IPS-18a (cell line): Measurements from ENCODE around the gene UFSP1.
"Not testable (repeated sequence)": the region's sequence is repeated elsewhere in the genome, so short reads cannot be mapped to it uniquely, and the experiment has no call there.

Experiments used
- H3K27ac ChIP-seq: one replicate; pipeline ENCODE4 v1.5.1; 2013; ENCODE audit warnings: low read length
- H3K27me3 ChIP-seq: one replicate; pipeline ENCODE4 v1.6.1; 2013; ENCODE audit warnings: mild to moderate bottlenecking, low read length; ENCODE audit not compliant: control insufficient read depth, insufficient read depth
- H3K36me3 ChIP-seq: one replicate; pipeline ENCODE4 v1.6.1; 2013; ENCODE audit warnings: low read depth, low read length; ENCODE audit not compliant: control insufficient read depth
- H3K4me1 ChIP-seq: one replicate; pipeline ENCODE4 v1.6.1; 2013; ENCODE audit warnings: low read depth, low read length; ENCODE audit not compliant: control insufficient read depth
- H3K4me3 ChIP-seq: one replicate; pipeline ENCODE4 v1.5.1; 2013; ENCODE audit warnings: low read length
- H3K9ac ChIP-seq: one replicate; pipeline ENCODE4 v1.6.1; 2013; ENCODE audit warnings: mild to moderate bottlenecking, low read length, moderate library complexity
- H3K9me3 ChIP-seq: one replicate; pipeline ENCODE4 v1.6.1; 2013; ENCODE audit warnings: low read depth, low read length; ENCODE audit not compliant: control insufficient read depth

Gene UFSP1

DNA sequence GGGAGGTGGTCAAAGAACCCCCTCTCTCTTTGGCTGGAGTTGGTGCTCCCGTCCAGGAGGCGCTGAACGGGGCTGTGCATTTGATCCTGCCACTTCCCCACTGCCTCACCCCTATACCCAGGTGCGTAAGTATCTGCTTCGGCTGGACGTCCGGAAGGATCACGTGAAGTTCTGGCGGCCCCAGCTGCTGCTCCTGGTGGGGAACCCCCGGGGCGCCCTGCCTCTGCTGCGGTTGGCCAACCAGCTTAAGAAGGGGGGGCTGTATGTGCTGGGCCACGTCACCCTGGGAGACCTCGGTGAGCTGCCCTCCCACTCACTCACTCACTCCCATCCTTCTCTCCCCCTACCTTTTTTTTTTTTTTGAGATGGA, 27.9 kb downstream of the UFSP1 start:
- H3K4me3 ChIP-seq, result no peak overlapping the region
- no peak overlapping the region for H3K9ac ChIP-seq
- peaks cover 2% of the 10 kb centered on the region for H3K4me1 ChIP-seq
- H3K27ac ChIP-seq, result no peak overlapping the region
- H3K36me3 ChIP-seq, result peaks cover 6% of the 10 kb centered on the region
- no peaks in the 10 kb centered on the region for H3K9me3 ChIP-seq
- H3K27me3 ChIP-seq, result no peaks in the 10 kb centered on the region

DNA sequence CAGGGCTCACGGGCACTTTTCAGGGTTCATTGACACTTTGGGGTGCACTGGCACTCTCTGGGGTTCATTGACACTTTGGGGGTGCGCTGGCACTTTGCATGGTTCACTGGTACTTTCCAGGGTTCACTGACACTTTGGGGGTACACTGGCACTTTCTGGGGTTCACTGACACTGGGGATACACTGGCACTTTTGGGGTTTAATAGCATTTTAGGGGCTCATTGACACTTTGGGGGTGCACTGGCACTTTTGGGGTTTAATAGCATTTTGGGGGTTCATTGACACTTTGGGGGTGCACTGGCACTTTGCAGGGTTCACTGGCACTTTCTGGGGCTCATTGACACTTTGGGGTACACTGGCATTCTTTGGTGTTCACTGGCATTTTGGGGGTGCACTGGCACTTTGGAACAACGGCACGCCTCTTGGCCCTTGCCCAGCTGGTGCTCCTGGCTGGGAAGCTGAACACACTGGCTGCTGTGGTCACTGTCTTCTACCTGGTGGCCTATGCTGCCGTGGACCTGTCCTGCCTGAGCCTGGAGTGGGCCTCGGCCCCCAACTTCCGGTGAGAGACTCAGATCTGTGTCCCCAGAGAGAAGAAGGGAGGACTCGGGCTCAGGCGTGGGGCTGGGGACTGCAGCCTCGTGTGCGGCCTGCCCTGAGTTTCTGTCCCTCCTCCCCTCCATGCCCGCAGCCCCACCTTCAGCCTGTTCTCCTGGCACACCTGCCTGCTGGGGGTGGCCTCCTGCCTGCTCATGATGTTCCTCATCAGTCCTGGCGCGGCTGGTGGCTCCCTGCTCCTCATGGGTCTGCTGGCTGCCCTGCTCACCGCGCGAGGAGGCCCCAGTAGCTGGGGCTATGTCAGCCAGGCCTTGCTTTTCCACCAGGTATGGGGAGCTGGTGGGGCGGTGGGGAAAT, 28.6 kb downstream of the UFSP1 start:
- Histone ChIP-seq H3K9ac (no peak overlapping the region), H3K27me3 (no peaks in the 10 kb centered on the region), H3K36me3 (peaks cover 6% of the 10 kb centered on the region), H3K27ac (no peak overlapping the region), H3K4me1 (no peaks in the 10 kb centered on the region), H3K4me3 (no peak overlapping the region), H3K9me3 (no peaks in the 10 kb centered on the region)

DNA sequence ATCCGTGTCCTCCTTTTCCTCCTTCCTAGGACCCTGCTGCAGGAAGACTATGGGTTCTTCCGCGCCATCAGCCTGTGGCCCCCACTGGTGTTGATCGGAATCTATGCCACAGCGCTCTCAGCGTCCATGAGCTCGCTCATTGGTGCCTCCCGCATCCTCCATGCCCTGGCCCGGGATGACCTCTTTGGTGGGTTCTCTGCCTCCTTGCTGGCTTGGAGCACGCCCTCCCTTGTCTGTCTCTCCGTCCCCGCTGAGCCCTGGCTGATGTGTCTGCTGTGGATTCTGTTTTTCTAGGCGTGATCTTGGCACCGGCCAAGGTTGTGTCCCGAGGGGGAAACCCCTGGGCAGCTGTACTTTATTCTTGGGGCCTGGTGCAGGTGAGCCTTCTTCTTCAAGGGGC, 29.7 kb downstream of the UFSP1 start:
- Histone ChIP-seq H3K9ac (no peak overlapping the region), H3K27me3 (no peaks in the 10 kb centered on the region), H3K4me3 (no peak overlapping the region), H3K9me3 (no peaks in the 10 kb centered on the region), H3K36me3 (peaks cover 6% of the 10 kb centered on the region), H3K27ac (no peak overlapping the region), H3K4me1 (no peaks in the 10 kb centered on the region)

DNA sequence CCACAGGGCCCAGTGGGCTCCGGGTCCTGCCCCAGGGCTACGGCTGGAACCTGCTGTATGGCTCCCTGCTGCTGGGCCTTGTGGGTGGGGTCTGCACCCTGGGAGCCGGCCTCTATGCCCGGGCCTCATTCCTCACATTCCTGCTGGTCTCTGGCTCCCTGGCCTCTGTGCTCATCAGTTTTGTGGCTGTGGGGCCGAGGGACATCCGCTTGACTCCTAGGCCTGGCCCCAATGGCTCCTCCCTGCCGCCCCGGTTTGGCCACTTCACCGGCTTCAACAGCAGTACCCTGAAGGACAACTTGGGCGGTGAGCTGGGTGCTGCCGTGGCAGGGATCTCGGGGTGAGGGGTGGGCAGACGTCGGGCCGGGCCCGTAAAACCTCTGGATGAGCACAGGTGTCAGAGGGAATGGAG, 32.6 kb downstream of the UFSP1 start:
- Histone ChIP-seq H3K9ac (no peak overlapping the region), H3K4me3 (no peak overlapping the region), H3K36me3 (peaks cover 6% of the 10 kb centered on the region), H3K27me3 (no peaks in the 10 kb centered on the region), H3K27ac (no peak overlapping the region), H3K9me3 (no peaks in the 10 kb centered on the region), H3K4me1 (no peaks in the 10 kb centered on the region)

DNA sequence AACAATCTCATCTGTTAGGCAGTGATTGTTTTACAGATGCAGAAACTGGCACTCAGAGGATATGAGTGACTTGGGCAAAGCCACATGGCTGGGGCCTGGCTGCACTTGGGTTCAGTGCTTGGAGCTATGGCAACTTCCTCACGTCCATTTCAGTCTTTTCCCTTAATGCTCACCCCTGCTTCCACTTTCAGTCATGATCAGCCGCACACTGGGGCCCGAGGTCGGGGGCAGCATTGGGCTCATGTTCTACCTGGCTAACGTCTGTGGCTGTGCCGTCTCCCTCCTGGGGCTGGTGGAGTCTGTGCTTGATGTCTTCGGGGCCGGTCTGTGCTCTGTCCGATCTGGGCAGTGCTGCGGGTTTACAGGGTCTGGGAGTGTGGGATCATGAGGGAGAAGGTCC, 34.0 kb downstream of the UFSP1 start:
- H3K36me3 ChIP-seq, result peaks cover under 1% of the 10 kb centered on the region
- H3K9me3 ChIP-seq, result no peaks in the 10 kb centered on the region
- H3K4me1 ChIP-seq, result no peaks in the 10 kb centered on the region
- no peak overlapping the region for H3K4me3 ChIP-seq
- no peak overlapping the region for H3K27ac ChIP-seq
- no peaks in the 10 kb centered on the region for H3K27me3 ChIP-seq
- no peak overlapping the region for H3K9ac ChIP-seq

DNA sequence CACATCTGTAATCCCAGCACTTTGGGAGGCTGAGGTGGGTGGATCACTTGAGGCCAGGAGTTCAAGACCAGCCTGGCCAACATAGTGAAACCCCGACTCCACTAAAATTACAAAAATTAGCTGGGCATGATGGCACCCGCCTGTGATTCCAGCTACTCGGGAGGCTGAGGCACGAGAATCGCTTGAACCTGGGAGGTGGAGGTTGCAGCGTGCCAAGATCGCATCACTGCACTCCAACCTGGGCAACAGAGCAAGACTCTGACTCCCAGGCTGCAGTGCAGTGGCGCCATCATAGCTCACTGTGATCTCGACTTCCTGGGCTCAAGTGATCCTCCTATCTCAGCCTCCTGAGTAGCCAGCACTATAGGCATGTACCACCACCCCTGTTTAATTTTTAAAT, 34.6 kb downstream of the UFSP1 start:
- not testable (repeated sequence) for H3K9ac ChIP-seq, H3K4me3 ChIP-seq, H3K27ac ChIP-seq, H3K4me1 ChIP-seq, H3K27me3 ChIP-seq, H3K9me3 ChIP-seq, H3K36me3 ChIP-seq

DNA sequence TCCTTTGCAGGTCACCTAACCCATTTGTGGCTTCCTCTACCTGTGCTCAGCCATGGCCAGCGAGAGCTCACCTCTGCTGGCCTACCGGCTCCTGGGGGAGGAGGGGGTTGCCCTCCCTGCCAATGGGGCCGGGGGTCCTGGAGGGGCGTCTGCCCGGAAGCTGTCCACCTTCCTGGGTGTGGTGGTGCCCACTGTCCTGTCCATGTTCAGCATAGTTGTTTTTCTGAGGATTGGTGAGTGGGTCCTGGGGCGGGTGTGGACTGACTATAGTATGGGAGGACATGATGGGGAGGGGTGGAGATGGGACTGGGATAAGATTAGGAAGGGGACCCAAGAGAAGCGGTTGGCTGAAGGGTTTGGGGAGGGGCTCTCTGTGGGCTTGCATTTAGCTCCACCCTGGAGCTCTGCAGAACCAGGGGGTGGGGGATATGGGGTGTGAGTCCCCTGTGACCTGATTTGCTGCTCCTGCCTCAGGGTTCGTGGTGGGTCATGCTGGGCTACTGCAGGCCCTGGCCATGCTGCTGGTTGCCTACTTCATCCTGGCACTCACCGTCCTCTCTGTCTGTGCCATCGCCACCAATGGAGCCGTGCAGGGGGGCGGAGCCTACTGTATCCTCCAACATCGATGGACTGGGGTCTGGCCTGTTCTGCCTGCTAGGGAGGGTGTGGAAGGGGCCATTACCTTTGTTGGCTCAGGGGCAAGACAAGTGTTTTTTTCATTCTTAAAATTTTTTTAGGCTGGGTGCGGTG, 35.2 kb downstream of the UFSP1 start:
- Histone ChIP-seq H3K36me3 (no peaks in the 10 kb centered on the region), H3K9me3 (no peaks in the 10 kb centered on the region), H3K4me1 (no peaks in the 10 kb centered on the region), H3K4me3 (no peak overlapping the region), H3K9ac (no peak overlapping the region), H3K27me3 (no peaks in the 10 kb centered on the region), H3K27ac (no peak overlapping the region)

DNA sequence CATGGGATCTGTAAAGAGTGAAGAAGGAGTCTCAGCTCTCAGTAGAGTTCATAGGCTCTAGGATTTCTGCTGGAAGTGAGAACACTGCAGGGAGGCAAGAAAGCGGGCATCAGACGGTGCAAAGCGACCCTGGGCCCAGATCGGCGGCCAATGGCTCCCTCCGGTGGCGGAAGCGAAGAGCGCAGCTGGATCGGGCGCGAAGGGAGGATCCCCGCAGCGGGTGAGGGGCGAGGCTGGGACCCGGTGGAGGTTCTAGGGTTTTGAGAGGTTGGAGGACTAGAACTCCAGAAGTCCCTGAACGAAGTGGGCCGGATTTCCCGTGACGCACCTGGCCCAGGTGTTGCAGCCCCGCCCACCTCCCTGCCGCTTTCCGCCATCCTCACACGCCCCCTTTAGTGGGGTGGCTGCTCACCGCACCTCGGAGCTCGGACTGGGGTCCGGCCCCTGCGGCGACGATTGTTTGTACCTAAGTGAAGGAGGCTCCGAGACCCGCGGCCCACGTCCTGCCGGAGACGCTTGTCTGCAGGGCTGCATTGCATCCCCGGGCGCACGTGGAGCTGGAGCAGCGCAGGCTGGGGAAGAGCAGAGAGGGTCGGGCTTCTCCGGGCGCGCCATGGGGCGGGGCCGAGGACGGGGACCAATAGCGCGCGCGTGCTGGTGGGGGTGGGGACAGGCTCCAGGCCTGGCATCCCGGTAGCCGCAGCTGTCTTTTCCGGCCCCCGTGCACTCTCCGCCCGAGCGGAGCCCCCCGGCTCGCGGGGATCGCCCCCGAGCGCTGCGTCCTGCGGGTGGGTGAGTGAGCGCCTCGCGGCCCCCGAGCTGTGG, 37.3 kb downstream of the UFSP1 start, which contains the start of gene SLC12A9:
SLC12A9 (plus strand) TSS at position 666 of the 825 bp plus-strand sequence. CDS start 1,485 bp downstream, outside the sequence.
- H3K4me3 ChIP-seq, result peak within 1 kb of the TSS; percentile 79
- H3K9ac ChIP-seq, result peak within 1 kb of the TSS; percentile 59
- H3K9me3 ChIP-seq, result no peaks in the 10 kb centered on the region
- H3K27ac ChIP-seq, result no peak within 1 kb of the TSS
- no peaks in the 10 kb centered on the region for H3K27me3 ChIP-seq
- no peaks in the 10 kb centered on the region for H3K36me3 ChIP-seq
- no peaks in the 10 kb centered on the region for H3K4me1 ChIP-seq

DNA sequence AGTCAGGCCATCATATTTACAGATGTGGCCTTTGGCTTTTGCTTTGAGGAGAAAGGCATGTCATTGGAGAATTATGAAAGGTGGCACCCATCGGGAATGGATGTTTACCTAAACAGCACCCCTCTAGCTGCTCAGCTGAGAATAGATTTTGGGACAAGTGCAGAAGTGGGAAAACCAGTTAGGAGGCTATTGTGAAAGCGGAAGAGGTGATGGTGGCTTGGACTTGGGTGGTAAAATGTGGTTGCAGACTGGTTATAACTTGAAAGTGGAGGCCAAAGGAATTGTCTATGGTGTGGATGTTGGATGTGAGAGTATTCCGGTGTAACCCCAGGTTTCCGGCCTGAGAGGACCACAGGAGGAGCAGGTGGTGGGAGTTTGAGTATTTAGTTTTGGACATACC, 42.2 kb downstream of the UFSP1 start:
- Histone ChIP-seq H3K9me3 (no peaks in the 10 kb centered on the region), H3K4me3 (no peak overlapping the region), H3K36me3 (no peaks in the 10 kb centered on the region), H3K27me3 (no peaks in the 10 kb centered on the region), H3K27ac (no peak overlapping the region), H3K9ac (no peak overlapping the region), H3K4me1 (no peaks in the 10 kb centered on the region)

DNA sequence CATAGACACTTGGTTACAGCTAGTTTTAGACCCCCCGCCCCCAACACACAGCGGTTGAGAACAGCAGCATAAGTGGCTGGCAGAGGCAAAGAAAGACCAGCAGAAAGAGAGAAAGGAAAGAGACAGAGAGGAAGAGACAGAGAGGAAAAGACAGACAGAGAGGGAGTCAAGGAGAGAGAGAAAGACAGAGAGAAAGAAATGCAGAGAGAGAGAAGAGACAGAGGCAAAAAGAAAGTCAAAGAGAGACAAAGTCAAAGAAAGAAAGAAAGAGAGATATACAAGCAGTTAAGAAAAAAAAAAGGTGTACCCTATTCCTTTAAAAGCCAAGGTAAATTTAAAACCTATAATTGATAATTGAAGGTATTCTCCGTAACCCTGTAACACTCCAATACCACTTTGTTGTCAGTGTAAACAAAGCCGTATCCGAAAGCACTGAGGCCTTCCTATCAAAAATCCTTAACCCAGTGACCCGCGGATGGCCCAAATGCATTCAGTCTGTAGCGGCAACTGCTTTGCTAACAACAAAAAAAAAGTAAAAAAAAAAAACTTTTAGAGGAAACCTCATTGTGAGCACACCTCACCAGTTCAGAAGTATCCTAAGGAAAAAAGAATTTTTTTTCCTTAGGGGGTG, 48.9 kb downstream of the UFSP1 start:
- Histone ChIP-seq H3K9ac (no peak overlapping the region), H3K4me3 (no peak overlapping the region)

DNA sequence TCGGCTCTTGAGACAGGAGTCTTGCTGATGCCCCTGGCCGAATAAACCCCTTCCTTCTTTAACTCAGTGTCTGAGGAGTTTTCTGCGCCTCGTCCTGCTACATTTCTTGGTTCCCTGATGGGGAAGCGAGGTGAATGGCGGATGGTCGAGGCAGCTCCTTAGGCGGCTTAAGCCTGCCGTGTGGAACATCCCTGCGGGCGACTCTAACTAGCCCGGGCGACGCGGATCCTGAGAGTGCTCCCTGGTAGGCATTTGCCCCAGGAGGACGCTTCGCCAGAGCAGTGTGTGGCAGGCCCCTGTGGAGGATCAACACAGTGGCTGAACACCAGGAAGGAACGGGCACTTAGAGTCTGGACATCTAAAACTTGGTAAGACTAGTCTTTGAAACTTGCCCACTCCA, 50.2 kb downstream of the UFSP1 start:
- no peaks in the 10 kb centered on the region for H3K36me3 ChIP-seq
- no peak overlapping the region for H3K9ac ChIP-seq
- H3K27ac ChIP-seq, result no peak overlapping the region
- no peak overlapping the region for H3K4me3 ChIP-seq
- peaks cover 20% of the 10 kb centered on the region for H3K4me1 ChIP-seq
- no peaks in the 10 kb centered on the region for H3K9me3 ChIP-seq
- no peaks in the 10 kb centered on the region for H3K27me3 ChIP-seq

More for the DNA sequence above, 48.9 kb downstream of the UFSP1 start:
- Histone ChIP-seq H3K27ac (no peak overlapping the region), H3K36me3 (no peaks in the 10 kb centered on the region), H3K27me3 (no peaks in the 10 kb centered on the region), H3K9me3 (no peaks in the 10 kb centered on the region), H3K4me1 (peaks cover 18% of the 10 kb centered on the region)
